ENCODE data around the gene SPOCK3.

DNA sequence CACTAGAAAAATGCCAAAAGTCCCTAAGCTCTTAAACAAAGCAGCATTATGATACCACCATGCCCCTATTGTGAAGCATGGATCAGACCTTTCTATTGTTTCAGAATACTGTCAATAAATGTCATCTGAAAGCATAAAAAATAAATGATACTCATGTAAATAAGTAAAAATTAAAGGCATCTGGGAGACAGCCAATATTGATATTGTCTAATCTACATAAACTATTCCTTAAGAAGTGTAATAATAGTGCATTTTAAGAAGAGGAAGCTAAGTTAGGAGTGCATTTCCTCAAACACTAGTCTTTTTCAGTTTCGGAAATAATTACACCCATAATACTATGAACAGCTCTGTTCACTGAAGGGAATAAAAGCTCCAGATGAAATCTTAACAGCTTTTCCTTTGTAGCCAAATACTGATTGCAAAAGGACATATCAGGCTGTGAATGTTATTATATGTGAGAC is 181.6 kb downstream of the SPOCK3 start:
- no peak for TF ChIP-seq POLR2A (IDR thresholded peaks at IDR 0.05)
- TF ChIP-seq, protein P1, sequence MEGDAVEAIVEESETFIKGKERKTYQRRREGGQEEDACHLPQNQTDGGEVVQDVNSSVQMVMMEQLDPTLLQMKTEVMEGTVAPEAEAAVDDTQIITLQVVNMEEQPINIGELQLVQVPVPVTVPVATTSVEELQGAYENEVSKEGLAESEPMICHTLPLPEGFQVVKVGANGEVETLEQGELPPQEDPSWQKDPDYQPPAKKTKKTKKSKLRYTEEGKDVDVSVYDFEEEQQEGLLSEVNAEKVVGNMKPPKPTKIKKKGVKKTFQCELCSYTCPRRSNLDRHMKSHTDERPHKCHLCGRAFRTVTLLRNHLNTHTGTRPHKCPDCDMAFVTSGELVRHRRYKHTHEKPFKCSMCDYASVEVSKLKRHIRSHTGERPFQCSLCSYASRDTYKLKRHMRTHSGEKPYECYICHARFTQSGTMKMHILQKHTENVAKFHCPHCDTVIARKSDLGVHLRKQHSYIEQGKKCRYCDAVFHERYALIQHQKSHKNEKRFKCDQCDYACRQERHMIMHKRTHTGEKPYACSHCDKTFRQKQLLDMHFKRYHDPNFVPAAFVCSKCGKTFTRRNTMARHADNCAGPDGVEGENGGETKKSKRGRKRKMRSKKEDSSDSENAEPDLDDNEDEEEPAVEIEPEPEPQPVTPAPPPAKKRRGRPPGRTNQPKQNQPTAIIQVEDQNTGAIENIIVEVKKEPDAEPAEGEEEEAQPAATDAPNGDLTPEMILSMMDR (IDR thresholded peaks at IDR 0.05) = no peak
